Hepatic stellate cell (primary cell): ENCODE data around the gene ATP1A1.

Source experiments
- DNase-seq: peaks from one replicate; pipeline ENCODE4 v3.0.0; 2011; ENCODE audit warnings: low spot score

The ATP1A1 gene

DNA sequence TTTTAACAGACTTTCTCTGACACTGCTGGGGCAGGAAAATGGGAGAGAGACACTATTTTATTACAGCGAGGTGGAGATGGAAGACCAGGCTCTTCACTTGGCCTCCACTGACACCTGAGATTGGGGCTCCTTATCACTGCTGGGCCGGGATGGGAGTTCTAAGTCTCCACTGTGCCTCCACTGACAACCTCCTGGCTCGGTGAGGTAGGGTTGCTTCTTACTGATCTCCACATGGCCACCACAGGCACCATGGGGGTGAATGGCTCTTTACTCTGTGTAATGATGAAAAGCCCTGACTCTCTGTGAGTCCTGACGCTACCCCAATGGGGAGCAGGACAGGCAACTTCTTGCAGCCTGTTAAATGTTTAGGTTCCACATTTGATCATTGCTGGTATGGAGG, 67.7 kb downstream of the ATP1A1 start:
- no peak for DNase-seq

DNA sequence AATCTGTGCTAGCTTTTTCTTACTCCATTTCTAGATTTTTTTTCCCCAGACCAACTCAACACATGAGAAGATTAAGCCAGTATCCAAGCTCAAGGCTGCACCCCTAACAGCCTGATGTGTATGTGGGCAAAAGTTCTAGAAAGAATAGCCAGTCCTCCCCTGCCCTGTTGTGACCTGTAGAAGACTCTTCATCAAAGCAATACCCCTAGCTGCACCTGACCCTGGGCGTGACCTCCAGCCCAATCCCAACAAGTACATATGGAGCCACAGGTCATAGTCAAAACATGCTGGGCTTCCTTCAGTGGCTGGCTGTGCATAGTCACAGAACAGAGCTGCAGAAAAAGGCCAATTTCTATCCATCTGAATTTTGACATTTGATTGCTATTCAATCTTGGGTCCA, 72.5 kb downstream of the ATP1A1 start:
- DNase-seq = no peak

DNA sequence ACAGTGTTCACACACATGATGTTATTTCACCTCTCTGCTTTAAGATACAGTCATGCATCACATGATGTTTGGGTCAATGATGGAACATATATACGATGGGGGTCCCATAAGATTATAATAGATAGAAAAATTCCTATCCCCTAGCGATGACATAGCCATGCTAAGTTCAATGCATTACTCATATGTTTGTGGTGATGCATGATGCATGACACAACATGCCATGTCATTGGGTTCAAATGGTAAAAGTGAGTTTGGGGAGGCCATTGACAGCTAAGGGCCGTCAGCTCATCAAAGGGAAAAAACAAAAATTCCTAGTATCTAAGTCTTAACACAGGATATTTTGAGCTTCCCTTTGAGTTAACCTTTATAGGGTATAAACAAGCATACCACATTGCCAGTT, 73.6 kb downstream of the ATP1A1 start:
- no peak for DNase-seq

DNA sequence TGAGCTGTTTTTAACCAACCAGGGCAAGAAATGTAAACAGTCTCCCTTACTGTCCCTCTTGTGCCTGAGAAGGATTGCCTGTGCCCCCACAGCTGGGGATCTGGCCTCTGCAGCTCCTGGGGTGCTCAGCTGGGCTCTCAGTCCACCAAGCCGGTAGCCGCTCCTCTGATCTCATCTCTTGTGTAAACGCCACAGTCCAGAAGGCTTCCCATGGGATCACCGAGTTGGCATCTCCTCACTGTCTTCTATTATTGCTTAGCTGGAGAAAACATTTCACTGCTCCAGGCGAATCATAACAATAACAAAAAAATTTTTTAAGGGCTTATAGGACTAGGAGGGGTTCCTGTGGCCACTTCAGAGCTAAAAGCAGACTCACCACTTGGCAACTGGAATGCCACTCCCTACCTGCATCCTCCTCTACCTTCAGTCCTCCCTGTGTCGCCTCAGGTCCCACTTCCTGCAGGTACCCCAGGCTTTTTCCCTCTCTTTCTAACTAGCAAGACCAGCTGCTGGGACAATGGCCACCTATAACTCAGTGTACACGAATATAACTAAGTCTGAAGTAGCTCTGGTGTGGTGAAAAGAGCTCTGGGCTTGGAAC, 75.8 kb downstream of the ATP1A1 start:
- DNase-seq = no peak

DNA sequence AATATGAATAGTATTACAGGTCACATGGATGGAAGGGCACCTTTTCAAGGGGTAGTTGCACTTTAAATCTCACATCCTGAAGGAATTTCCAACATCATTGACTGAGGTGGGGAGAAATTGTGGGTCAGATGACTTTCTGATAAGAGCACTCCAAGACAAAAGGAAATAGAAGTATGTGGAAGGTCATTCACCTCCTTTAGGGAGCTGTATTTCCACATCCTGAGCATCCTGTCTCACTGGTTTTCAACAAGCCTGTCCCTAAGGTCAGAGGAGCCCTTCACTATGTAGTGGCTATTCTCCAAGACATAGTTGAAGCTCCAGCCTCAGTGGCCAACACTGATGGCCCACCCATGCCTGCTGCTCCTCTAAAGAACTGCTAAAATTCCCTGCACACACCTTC, 76.5 kb downstream of the ATP1A1 start:
- no peak for DNase-seq

DNA sequence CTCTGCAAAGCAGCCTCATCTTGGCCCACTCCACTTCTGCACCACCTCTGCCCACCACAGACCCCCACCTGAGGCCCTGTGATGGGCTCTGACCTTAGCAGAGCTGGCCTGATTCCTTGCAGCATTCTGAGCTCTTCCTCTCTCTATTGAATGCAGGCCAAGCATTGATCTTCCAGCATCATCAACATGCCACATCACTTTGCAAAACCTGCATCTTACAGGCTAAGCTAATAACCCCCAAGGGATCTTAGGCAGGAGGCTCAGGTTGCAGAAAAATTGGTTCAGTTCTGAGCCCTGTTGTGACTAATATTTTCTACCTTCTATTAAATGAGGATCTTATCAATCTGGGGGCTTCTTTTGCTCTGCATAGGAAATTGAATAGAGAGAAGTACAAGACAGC, 78.7 kb downstream of the ATP1A1 start:
- DNase-seq = no peak

DNA sequence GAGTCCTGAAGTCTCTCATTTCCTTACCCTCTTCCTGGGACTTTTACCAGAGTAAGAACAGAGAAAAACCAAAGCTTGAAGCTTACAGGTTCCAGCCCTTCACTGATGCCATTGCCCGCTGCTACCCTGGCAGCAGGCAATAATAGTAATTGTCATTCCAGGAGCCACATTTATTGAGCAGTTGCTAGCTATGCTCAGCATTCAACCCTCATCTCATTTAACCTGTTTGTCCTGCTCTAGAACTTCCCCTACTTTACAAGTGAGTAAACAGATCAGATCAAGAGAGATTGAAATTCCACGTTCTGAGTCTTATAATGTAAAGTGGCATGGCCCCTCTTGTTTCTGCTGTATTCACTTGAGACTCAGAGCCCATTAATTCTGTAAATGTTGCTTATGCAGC, 80.4 kb downstream of the ATP1A1 start:
- no peak for DNase-seq

DNA sequence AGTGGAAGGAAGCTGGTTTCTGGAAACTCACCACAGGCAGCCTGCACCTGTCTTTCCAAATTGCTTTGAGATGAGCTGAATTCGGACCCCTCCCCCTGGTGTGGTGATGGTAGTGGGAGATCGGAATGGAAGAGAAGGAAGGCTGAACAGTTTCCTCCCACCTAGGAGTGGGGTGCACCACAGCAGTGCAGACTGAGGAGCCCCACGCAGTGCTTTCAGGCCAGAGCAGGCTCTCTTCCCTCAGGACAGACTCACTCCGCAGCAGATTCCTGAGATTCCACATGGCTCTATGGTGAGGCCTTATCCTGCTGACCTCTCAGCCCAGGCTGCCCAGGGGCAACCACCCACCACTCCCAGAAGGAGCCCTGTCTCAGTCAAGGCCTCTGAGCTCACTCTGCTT, 80.9 kb downstream of the ATP1A1 start:
- no peak for DNase-seq
